H9 (cell line): ENCODE data around the gene IL17REL. TPM values are rescaled to one million over a fixed set of nuclear protein-coding genes. Genes with fewer than 3 reads are reported as not detected.

Source experiments
- DNase-seq: peaks from one replicate; pipeline ENCODE4 v3.0.0-alpha.2; 2017
- H2AFZ ChIP-seq: one replicate; pipeline ENCODE4 v1.6.1; 2013; ENCODE audit warnings: mild to moderate bottlenecking, low read length, control low read depth, moderate library complexity
- H2AK5ac ChIP-seq: 2 replicates; pipeline ENCODE4 v1.6.1; 2013; ENCODE audit warnings: low read length, control low read depth, mixed read lengths; ENCODE audit not compliant: insufficient read length
- H2BK120ac ChIP-seq: one replicate; pipeline ENCODE4 v1.6.1; 2013; ENCODE audit warnings: low read depth, mild to moderate bottlenecking, low read length, control low read depth, inconsistent platforms; ENCODE audit not compliant: poor library complexity, severe bottlenecking
- H2BK12ac ChIP-seq: 2 replicates; pipeline ENCODE4 v1.6.1; 2013; ENCODE audit warnings: low read length, control low read depth, mixed read lengths, low read depth; ENCODE audit not compliant: insufficient read length
- H2BK15ac ChIP-seq: 2 replicates; pipeline ENCODE4 v1.6.1; 2013; ENCODE audit warnings: low read depth, low read length, control low read depth
- H2BK20ac ChIP-seq: one replicate; pipeline ENCODE4 v1.6.1; 2013; ENCODE audit warnings: low read depth, mild to moderate bottlenecking, low read length, control low read depth, inconsistent platforms; ENCODE audit not compliant: poor library complexity, severe bottlenecking
- H2BK5ac ChIP-seq: 2 replicates; pipeline ENCODE4 v1.6.1; 2013; ENCODE audit warnings: low read length, control low read depth, mixed read lengths; ENCODE audit not compliant: insufficient read length
- H3K14ac ChIP-seq: 2 replicates; pipeline ENCODE4 v1.6.1; 2013; ENCODE audit warnings: low read length, control low read depth; ENCODE audit not compliant: insufficient read depth
- H3K18ac ChIP-seq: 2 replicates; pipeline ENCODE4 v1.6.1; 2013; ENCODE audit warnings: low read depth, mild to moderate bottlenecking, mixed read lengths, low read length, control low read depth; ENCODE audit not compliant: insufficient read length
- H3K23ac ChIP-seq: 2 replicates; pipeline ENCODE4 v1.6.1; 2013; ENCODE audit warnings: low read length, control low read depth, mixed read lengths, low read depth; ENCODE audit not compliant: insufficient read length
- H3K23me2 ChIP-seq: 2 replicates; pipeline ENCODE4 v1.6.1; 2013; ENCODE audit warnings: low read depth, mild to moderate bottlenecking, mixed read lengths, low read length, control low read depth; ENCODE audit not compliant: insufficient read length, poor library complexity, severe bottlenecking
- H3K27ac ChIP-seq: 2 replicates; pipeline ENCODE4 v1.5.1; 2013; ENCODE audit warnings: low read length, control low read depth, mixed read lengths, low read depth; ENCODE audit not compliant: insufficient read length
- H3K27me3 ChIP-seq: 2 replicates; pipeline ENCODE4 v1.6.1; 2013; ENCODE audit warnings: low read length, control low read depth, inconsistent platforms; ENCODE audit not compliant: insufficient read depth
- H3K4ac ChIP-seq: 2 replicates; pipeline ENCODE4 v1.6.1; 2013; ENCODE audit warnings: low read depth, mild to moderate bottlenecking, control low read depth, inconsistent platforms, low read length, moderate library complexity
- H3K4me1 ChIP-seq: 2 replicates; pipeline ENCODE4 v1.6.1; 2013; ENCODE audit warnings: low read length, control low read depth, inconsistent platforms; ENCODE audit not compliant: insufficient read depth
- H3K4me2 ChIP-seq: 2 replicates; pipeline ENCODE4 v1.6.1; 2013; ENCODE audit warnings: low read length, control low read depth, mixed read lengths; ENCODE audit not compliant: insufficient read length, insufficient read depth
- H3K56ac ChIP-seq: 2 replicates; pipeline ENCODE4 v1.6.1; 2013; ENCODE audit warnings: low read depth, mild to moderate bottlenecking, mixed read lengths, low read length, control low read depth; ENCODE audit not compliant: insufficient read length
- H3K79me1 ChIP-seq: 2 replicates; pipeline ENCODE4 v1.6.1; 2013; ENCODE audit warnings: low read depth, mild to moderate bottlenecking, moderate library complexity, low read length, control low read depth, inconsistent platforms; ENCODE audit not compliant: insufficient read depth, poor library complexity, severe bottlenecking
- H3K79me2 ChIP-seq: 2 replicates; pipeline ENCODE4 v1.6.1; 2013; ENCODE audit warnings: low read length, control low read depth, inconsistent platforms; ENCODE audit not compliant: insufficient read depth
- H3K9ac ChIP-seq: 2 replicates; pipeline ENCODE4 v1.6.1; 2013; ENCODE audit warnings: low read length, control low read depth, mixed read lengths; ENCODE audit not compliant: insufficient read length; ENCODE audit errors: extremely low read depth
- H3K9me3 ChIP-seq: one replicate; pipeline ENCODE4 v1.6.1; 2013; ENCODE audit warnings: low read depth, low read length, inconsistent platforms; ENCODE audit not compliant: control insufficient read depth
- H3T11ph ChIP-seq: one replicate; pipeline ENCODE4 v1.6.1; 2013; ENCODE audit warnings: mild to moderate bottlenecking, low read length, control low read depth, inconsistent platforms
- H4K20me1 ChIP-seq: one replicate; pipeline ENCODE4 v1.6.1; 2013; ENCODE audit not compliant: control insufficient read depth, insufficient read length, insufficient read depth
- H4K5ac ChIP-seq: 2 replicates; pipeline ENCODE4 v1.6.1; 2013; ENCODE audit warnings: low read depth, mild to moderate bottlenecking, mixed read lengths, low read length, control low read depth; ENCODE audit not compliant: insufficient read length
- H4K8ac ChIP-seq: replicated peaks from 2 replicates; pipeline ENCODE4 v1.6.1; 2013; ENCODE audit warnings: low read length, control low read depth, mixed read lengths, low read depth; ENCODE audit not compliant: insufficient read length
- H4K91ac ChIP-seq: 2 replicates; pipeline ENCODE4 v1.6.1; 2013; ENCODE audit warnings: low read depth, mild to moderate bottlenecking, moderate library complexity, mixed read lengths, low read length, control low read depth; ENCODE audit not compliant: insufficient read length
- H3K27ac Mint-ChIP-seq, 3 experiments: 2 replicates in 2 of 3; 3 replicates in 1 of 3; pipeline ENCODE4 v1.8.0; 2020 to 2021; ENCODE audit warnings: mixed read lengths in 3 of 3, mild to moderate bottlenecking in 1 of 3, moderate library complexity in 1 of 3
- H3K27me3 Mint-ChIP-seq: 2 replicates; pipeline ENCODE4 v1.8.0; 2021; ENCODE audit warnings: low read depth, mild to moderate bottlenecking, moderate library complexity, mixed read lengths
- H3K36me3 Mint-ChIP-seq, 3 experiments: 2 replicates in 2 of 3; 3 replicates in 1 of 3; pipeline ENCODE4 v1.8.0; 2020 to 2021; ENCODE audit warnings: low read depth in 3 of 3, mixed read lengths in 3 of 3; ENCODE audit not compliant: insufficient read depth in 1 of 3
- H3K4me1 Mint-ChIP-seq, 2 experiments: 2 replicates each; pipeline ENCODE4 v1.8.0; 2020; ENCODE audit warnings: mixed read lengths in 2 of 2
- H3K4me3 Mint-ChIP-seq, 2 experiments: 2 replicates in 1 of 2; 3 replicates in 1 of 2; pipeline ENCODE4 v1.8.0; 2020 to 2021; ENCODE audit warnings: mild to moderate bottlenecking in 2 of 2, mixed read lengths in 2 of 2, moderate library complexity in 1 of 2
- H3K9me3 Mint-ChIP-seq, 2 experiments: 2 replicates in 1 of 2; 3 replicates in 1 of 2; pipeline ENCODE4 v1.8.0; 2020; ENCODE audit warnings: mild to moderate bottlenecking in 2 of 2, mixed read lengths in 2 of 2, moderate library complexity in 1 of 2
- CTCF ChIP-seq: fragments of 200-600 bp; sonication (generic); conservative IDR thresholded peaks from 3 replicates; pipeline ENCODE4 v1.8.0; 2021; ENCODE audit warnings: antibody characterized with exemption, mild to moderate bottlenecking
- WGBS: extraction: QIAGEN DNeasy Blood & Tissue Kit; methylation state at CpG from one replicate; pipeline ENCODE4 v1.1.7; 2013; ENCODE audit warnings: missing lambda C conversion rate, low lambda C conversion rate, mixed read lengths; ENCODE audit not compliant: insufficient read length; ENCODE audit errors: extremely low coverage; 5-methylcytosine and 5-hydroxymethylcytosine counted together
- total RNA-seq: library from RNA; stranded (reverse); gene quantifications from 2 replicates; pipeline ENCODE4 v1.2.1, GENCODE V29; 2021

Gene IL17REL
- total RNA-seq, 1 experiment from 2014 or later = 0.20 TPM

- Mint-ChIP-seq H3K27me3 (peaks cover 32% of the 10 kb centered on the region), H3K4me3 (no peak overlapping the region; a peak in 1 of 5 replicates), H3K36me3 (no peaks in the 10 kb centered on the region; a peak in 1 of 7 replicates), H3K4me1 (peaks cover 11 to 18% of the 10 kb centered on the region in 2 experiments; a peak in 3 of 4 replicates), H3K9me3 (no peaks in the 10 kb centered on the region; a peak in 2 of 5 replicates), H3K27ac (no peak overlapping the region)
- Histone ChIP-seq H3K27ac (no peak overlapping the region), H4K91ac (no peak overlapping the region), H3K56ac (no peak overlapping the region), H3K4me1 (no peaks in the 10 kb centered on the region), H2AFZ (no peak overlapping the region), H2BK15ac (no peak overlapping the region), H2AK5ac (no peak overlapping the region), H3K23me2 (peaks cover 4% of the 10 kb centered on the region), H4K5ac (no peak overlapping the region), H3K23ac (no peak overlapping the region), H3K79me2 (no peaks in the 10 kb centered on the region), H4K20me1 (no peaks in the 10 kb centered on the region), H3K79me1 (no peaks in the 10 kb centered on the region), H3K14ac (no peak overlapping the region), H3K4ac (no peak overlapping the region), H3K9me3 (no peaks in the 10 kb centered on the region), H3K4me2 (no peak overlapping the region), H2BK120ac (no peak overlapping the region), H3K9ac (no peak overlapping the region), H3K27me3 (peaks cover 9% of the 10 kb centered on the region; the same call in 1 of the 2 replicates), H3T11ph (no peak overlapping the region), H2BK12ac (no peak overlapping the region), H2BK5ac (no peak overlapping the region), H2BK20ac (no peak overlapping the region), H4K8ac (no peak overlapping the region), H3K18ac (no peak overlapping the region)
- no CpG with 5 or more reads among the region's 32 CpGs for WGBS
- TF ChIP-seq CTCF = no peak
- DNase-seq = no peak
Observed at GRCh38 chr22:50000587-50001387, 11.8 kb downstream of the IL17REL start.
